Endothelial cell (in vitro differentiated cells): ENCODE data around the gene IFI6. TPM values are rescaled to one million over a fixed set of nuclear protein-coding genes. Genes with fewer than 3 reads are reported as not detected.

Source experiments
- DNase-seq: peaks from one replicate; pipeline ENCODE4 v3.0.0; 2021; ENCODE audit warnings: low spot score
- H3K27ac Mint-ChIP-seq: one replicate; pipeline ENCODE4 v1.8.0; 2021; ENCODE audit warnings: mixed read lengths, inconsistent platforms; ENCODE audit not compliant: unreplicated experiment
- H3K27me3 Mint-ChIP-seq: one replicate; pipeline ENCODE4 v1.8.0; 2021; ENCODE audit warnings: mild to moderate bottlenecking, moderate library complexity, mixed read lengths, inconsistent platforms; ENCODE audit not compliant: unreplicated experiment
- H3K36me3 Mint-ChIP-seq: one replicate; pipeline ENCODE4 v1.8.0; 2021; ENCODE audit warnings: mild to moderate bottlenecking, low read depth, mixed read lengths, inconsistent platforms; ENCODE audit not compliant: unreplicated experiment
- H3K4me1 Mint-ChIP-seq: one replicate; pipeline ENCODE4 v1.8.0; 2021; ENCODE audit warnings: mild to moderate bottlenecking, mixed read lengths, inconsistent platforms; ENCODE audit not compliant: unreplicated experiment
- H3K4me3 Mint-ChIP-seq: one replicate; pipeline ENCODE4 v1.8.0; 2021; ENCODE audit warnings: mild to moderate bottlenecking, mixed read lengths, inconsistent platforms; ENCODE audit not compliant: unreplicated experiment
- H3K9me3 Mint-ChIP-seq: one replicate; pipeline ENCODE4 v1.8.0; 2021; ENCODE audit warnings: mixed read lengths, inconsistent platforms; ENCODE audit not compliant: unreplicated experiment
- total RNA-seq: library from RNA; stranded (reverse); fragmentation: NEBNext Ultra II Directional; extraction: Animal tissue kit (Norgen Biotek cat#: 25700); gene quantifications from one replicate; pipeline ENCODE4 v1.2.1, GENCODE V29; 2021; ENCODE audit not compliant: unreplicated experiment
- TF ChIP-seq, protein P1 (sequence below): fragments of 200-600 bp; sonication (generic); IDR thresholded peaks from one replicate; pipeline ENCODE4 v1.5.0; 2021; ENCODE audit warnings: antibody characterized with exemption; ENCODE audit not compliant: unreplicated experiment

The IFI6 gene
- total RNA-seq, 1 donor from 2014 or later, result 9.7 TPM

DNA sequence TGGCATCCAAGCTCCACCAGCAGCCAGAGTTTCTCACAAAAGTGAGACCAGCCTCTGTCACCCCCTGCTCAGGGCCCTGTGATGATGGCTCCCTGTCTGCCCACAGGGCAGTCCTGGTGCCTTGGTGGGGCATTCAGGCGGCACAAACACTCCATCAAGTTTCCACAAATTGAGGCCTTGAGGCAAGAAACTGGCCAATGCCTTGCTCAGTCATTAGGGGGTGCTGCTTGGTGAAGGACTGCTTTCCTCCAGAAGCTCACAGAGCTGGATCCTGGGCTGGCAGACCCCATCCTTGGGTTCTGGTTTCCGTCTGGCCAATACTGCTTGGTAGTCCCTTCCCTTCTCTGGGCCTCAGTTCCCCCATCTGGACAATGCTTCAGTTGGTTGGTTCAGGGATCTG lies 55.6 kb downstream of the IFI6 start:
- no peak for DNase-seq
- Mint-ChIP-seq H3K27ac (no peak overlapping the region), H3K27me3 (peaks cover 16% of the 10 kb centered on the region), H3K9me3 (no peaks in the 10 kb centered on the region), H3K4me1 (peaks cover 14% of the 10 kb centered on the region), H3K36me3 (no peaks in the 10 kb centered on the region), H3K4me3 (no peak overlapping the region)
- TF ChIP-seq, protein P1, sequence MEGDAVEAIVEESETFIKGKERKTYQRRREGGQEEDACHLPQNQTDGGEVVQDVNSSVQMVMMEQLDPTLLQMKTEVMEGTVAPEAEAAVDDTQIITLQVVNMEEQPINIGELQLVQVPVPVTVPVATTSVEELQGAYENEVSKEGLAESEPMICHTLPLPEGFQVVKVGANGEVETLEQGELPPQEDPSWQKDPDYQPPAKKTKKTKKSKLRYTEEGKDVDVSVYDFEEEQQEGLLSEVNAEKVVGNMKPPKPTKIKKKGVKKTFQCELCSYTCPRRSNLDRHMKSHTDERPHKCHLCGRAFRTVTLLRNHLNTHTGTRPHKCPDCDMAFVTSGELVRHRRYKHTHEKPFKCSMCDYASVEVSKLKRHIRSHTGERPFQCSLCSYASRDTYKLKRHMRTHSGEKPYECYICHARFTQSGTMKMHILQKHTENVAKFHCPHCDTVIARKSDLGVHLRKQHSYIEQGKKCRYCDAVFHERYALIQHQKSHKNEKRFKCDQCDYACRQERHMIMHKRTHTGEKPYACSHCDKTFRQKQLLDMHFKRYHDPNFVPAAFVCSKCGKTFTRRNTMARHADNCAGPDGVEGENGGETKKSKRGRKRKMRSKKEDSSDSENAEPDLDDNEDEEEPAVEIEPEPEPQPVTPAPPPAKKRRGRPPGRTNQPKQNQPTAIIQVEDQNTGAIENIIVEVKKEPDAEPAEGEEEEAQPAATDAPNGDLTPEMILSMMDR, result no peak

Other genes with a start within 250 kb of the IFI6 start
- gene WASF2, start 182.0 kb downstream of the IFI6 start, total RNA-seq, result 272 TPM
- 48.0 TPM for gene AHDC1, start 68.0 kb downstream of the IFI6 start, total RNA-seq
- 0.46 TPM for gene FGR, start 37.0 kb downstream of the IFI6 start, total RNA-seq
- 5.3 TPM for gene FAM76A, start 53.8 kb upstream of the IFI6 start, total RNA-seq
- 52.4 TPM for gene STX12, start 101.0 kb upstream of the IFI6 start, total RNA-seq
- 46.9 TPM for gene PPP1R8, start 158.6 kb upstream of the IFI6 start, total RNA-seq
- 9.6 TPM for gene THEMIS2, start 200.4 kb upstream of the IFI6 start, total RNA-seq
- gene RPA2, start 242.4 kb upstream of the IFI6 start, total RNA-seq, result 34.6 TPM